Measurements from ENCODE around the gene CHCHD6.

DNA sequence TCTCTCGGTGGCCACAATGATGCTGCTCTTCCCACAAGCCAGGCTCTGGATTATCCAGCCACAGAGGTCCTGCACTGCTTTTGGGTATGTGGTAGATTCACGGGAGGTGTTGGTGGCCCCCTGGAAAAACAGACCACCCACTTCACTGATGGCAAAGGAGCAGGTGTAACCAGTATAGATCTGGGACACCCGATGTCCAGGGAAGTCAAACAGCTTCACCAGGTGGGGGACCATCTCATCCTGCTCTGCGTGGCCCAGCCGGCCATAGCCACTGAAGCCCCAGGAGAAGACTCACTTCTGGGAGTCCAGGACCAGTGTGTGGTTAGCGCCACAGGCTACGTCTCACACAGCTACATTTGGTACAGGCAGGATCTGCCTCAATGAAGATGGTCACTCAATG lies 62.6 kb downstream of the CHCHD6 start:
- no peak for TF ChIP-seq EZH2 (IDR thresholded peaks at IDR 0.05; ENCODE audit: low read length, unreplicated experiment)
- no peak for TF ChIP-seq CTCF (conservative IDR thresholded peaks at IDR 0.05; ENCODE audit: low read depth, low read length)
- no peak for TF ChIP-seq EZH2phosphoT487 (IDR thresholded peaks at IDR 0.05; ENCODE audit: borderline replicate concordance, low read length)

Data from PC-3 (cell line).